NB4 (cell line): ENCODE results near the gene CNKSR1.

Experiments
- DNase-seq: peaks from one replicate; pipeline ENCODE4 v3.0.0; 2010; ENCODE audit warnings: low read depth
- H3K4me3 ChIP-seq: one replicate; pipeline ENCODE4 v1.5.1; 2011; ENCODE audit warnings: mild to moderate bottlenecking, low read depth, low read length, moderate library complexity
- CTCF ChIP-seq: IDR thresholded peaks from one replicate; pipeline ENCODE4 v1.5.1; 2012; ENCODE audit warnings: low read depth, low read length
- MAX ChIP-seq: IDR thresholded peaks from 2 replicates; pipeline ENCODE4 v1.6.1; 2011; ENCODE audit warnings: low read depth, low read length
- MYC ChIP-seq: IDR thresholded peaks from 2 replicates; pipeline ENCODE4 v1.6.1; 2011; ENCODE audit warnings: low read depth, low read length
- POLR2A ChIP-seq: IDR thresholded peaks from 2 replicates; pipeline ENCODE4 v1.6.1; 2011; ENCODE audit warnings: mild to moderate bottlenecking; ENCODE audit not compliant: insufficient read length; ENCODE audit errors: extremely low read depth

CNKSR1 gene

DNA sequence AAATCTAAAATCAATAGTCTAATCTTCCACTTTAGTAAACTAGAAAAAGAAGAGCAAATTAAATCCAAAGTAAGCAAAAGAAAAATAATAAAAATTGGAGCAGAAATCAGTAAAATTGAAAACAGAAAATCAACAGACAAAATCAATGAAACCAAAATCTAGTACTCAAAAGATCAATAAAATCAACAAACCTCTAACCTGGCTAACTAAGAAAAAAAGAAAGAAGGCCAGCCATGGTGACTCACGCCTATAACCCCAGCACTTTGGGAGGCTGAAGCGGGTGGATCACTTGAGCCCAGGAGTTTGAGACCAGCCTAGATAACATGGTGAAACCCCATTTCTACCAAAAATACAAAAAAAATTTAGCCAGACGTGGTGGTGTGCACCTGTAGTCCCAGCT lies 42.8 kb upstream of the CNKSR1 start:
- DNase-seq, result no peak
- H3K4me3 ChIP-seq, result no peak overlapping the region
- TF ChIP-seq POLR2A (no peak), MYC (no peak), MAX (no peak), CTCF (no peak)

DNA sequence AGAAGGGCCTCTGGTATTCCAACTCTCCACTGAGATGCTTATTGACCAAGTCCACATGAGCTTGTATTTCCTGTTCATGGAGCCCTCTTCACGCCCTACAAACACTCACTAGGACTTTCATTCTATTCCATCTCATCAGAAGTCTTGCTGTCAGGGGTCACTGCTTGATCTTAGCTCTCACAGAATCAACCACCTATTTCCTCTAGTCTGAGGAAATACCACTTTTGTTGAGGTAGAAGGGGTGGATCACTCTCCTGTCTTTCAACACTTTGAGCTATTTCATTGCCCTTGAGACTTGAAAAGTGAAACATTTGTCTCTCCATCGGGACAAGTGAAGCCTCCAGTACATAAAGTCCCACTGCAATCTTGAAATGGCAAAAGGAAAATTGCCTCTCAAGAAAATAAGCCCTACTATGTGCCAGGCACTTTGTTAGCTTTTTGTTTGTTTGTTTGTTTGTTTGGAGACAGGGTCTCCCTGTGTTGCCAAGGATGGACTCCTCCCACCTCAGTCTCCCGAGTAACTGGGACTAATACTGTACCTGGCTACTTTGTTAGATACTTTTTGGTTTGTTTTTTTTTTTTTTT lies 38.2 kb upstream of the CNKSR1 start:
- TF ChIP-seq MAX (no peak), MYC (no peak), POLR2A (no peak), CTCF (no peak)
- peak; percentile 44 for DNase-seq
- H3K4me3 ChIP-seq, result no peak overlapping the region

- no peak overlapping the region for H3K4me3 ChIP-seq
- TF ChIP-seq POLR2A (no peak), MAX (no peak), CTCF (no peak), MYC (no peak)
- DNase-seq, result no peak
Measured at GRCh38 chr1:26142159-26142558, 35.1 kb upstream of the CNKSR1 start.

DNA sequence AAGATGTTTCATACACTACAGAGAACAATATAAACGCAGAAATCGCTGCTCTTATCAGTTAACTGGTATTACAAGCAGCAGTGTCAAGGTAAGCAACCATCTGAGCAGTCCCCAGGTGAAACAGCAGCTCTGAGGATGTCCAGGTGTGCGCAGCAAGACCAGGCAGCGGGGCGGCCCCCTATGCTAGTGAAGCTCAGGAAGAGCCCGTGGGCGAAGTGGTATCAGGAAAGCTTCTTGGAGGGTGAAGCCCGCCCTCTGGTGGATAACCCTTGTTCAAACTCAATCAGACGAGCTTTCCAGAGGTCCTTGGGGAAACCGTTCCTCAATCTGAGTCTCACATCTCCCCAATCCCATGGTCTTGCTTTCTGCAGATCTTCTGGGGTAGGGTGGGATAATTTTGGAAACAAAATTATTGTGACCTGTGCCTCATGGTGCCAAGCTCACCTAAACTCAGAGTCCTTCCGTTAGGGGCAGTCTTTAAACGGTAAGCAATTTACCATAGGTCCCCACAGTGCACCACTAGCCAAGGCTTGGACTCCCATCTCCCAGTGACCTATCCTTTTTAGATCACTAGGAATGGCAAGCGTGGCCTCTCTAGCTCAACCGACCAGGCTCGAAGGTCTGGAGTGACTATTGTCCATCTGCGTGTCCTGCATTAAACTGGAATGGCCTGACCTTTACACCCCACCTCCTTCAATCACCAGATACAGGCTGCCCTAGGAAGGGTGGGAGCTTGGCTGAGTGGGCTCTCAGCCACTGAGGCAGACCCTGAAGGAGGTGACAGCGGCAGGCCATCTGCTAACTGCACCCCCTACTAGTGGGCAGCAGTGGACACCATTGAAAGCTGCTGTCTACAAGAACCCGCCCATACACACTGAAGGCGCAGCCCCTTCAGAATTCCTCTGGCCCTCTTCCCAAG lies 32.0 kb upstream of the CNKSR1 start:
- peak; percentile 81 for DNase-seq
- H3K4me3 ChIP-seq, result no peak overlapping the region
- TF ChIP-seq CTCF, result peak; percentile 68
- TF ChIP-seq POLR2A, result no peak

- H3K4me3 ChIP-seq, result no peak overlapping the region
- TF ChIP-seq MYC (no peak), POLR2A (no peak), CTCF (no peak), MAX (no peak)
- no peak for DNase-seq
Measured at GRCh38 chr1:26145960-26146294, 31.4 kb upstream of the CNKSR1 start.

- H3K4me3 ChIP-seq, result no peak overlapping the region
- TF ChIP-seq CTCF (no peak), POLR2A (no peak), MAX (no peak), MYC (no peak)
- no peak for DNase-seq
Measured at GRCh38 chr1:26148887-26149286, 28.4 kb upstream of the CNKSR1 start.
